Stimulated activated CD4-positive, alpha-beta T cell treated with anti-CD3 and anti-CD28 coated beads, Interleukin-15, amount 100 ng/mL, for 1 hour (primary cell): ENCODE measurements around the gene NKAIN4.

Experiments used
- DNase-seq, 2 donors: peaks; one replicate each; pipeline ENCODE4 v3.0.0-alpha.2; 2020; ENCODE audit warnings: low read depth in 1 of 2, low spot score in 1 of 2

NKAIN4 gene

DNA sequence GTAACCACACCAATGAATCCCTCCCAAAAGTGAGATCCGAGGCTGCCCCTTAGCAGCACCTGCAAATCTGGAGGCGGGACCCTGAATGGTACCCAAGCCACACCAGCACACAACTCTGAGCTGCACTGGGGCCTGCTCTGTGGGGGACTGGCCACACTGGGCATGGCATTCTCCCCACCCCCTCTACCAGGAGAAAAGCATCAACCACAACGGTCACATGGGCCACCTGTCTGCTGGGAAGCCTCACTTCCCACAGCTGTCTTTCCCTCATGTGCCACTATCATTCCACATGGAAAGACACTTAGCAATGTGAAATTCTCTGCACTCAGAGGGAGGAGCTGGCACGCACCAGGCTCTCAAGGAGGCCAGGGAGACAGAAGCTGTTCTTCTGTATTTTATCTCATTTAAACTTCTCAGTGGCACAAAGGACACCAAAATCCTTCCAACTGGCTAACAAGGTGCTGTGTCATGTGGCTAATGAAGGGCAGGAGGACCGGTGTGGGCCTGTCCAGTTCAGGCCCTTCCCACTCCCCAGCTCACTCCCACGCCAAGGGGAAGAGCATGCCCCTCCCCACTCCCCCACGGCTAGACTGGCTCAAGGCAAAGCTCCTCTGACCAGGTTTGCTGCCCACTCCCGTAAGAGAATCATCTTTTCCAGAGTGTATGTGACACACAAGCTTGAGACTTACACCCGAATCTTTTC is 57.3 kb downstream of the NKAIN4 start:
- DNase-seq = no peak

DNA sequence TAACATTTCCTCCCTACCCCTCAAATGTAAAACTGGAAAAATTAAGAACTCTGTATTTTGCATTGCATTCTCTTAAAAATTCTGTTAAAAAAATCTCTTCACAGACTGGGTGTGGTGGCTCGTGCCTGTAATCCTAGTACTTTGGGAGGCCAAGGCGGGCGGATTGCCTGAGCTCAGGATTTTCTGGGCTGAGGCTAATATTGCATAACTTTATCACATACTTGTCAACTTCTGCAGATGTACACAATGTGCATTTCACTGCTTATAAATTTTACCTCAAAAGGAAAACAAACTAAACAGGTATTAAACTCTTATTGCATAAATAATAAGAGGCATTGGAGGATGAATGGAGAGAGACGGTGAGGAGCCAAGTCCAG is 59.5 kb downstream of the NKAIN4 start:
- no peak for DNase-seq

DNA sequence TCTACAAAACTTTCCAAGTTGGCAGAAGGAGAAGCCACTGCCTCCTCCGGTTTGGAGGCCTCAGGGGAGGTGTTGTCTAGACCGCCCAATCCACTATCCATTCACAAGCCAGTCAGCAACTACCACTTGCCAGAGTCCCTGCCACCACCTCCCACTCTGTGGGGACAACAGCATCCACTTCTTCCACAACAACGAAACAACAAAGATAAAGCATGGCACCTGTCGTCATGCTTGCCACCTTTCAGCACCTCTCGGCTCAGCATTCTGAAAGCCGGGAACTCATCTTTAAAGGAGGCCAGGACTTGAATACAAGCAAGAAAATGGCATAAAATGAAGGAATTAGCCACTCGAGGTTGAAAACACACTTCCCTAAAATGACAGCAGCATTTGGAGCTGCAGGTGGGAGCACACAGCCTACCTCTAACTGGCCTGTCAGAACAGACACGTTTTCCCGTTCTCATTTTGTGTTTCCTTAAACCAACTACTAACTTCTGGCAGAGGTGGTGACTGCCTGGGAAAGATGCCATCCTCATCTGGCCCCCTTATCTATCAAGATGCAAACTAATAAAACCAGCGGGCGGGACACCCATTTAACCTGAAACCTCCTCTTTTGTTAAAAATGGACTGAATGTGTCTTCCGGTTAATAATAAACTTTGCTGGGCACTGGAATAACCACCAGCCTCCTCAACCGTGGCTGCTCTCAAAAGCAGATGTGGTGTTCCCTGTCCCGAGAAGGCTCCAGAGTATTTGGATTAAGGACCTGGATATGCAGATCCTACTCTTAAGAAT is 60.1 kb downstream of the NKAIN4 start:
- DNase-seq = no peak

DNA sequence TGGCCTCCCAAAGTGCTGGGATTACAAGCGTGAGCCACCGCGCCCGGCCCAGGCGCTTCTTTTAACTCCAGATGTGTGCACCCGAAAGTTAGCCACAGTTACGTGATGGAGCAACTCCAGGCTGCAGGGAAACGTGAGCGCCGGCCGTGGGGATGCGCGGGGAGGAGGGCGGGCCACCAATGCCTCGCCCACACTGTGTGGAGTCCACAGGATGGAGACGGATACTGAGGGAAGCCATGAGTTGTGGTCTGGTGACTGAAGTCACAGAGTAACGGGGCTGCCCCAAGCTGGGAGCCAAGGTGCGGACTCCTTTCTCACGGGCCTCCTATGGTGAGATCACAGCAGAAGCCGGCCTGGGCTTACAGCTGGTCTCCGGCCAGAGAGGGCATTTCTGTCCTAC is 61.5 kb downstream of the NKAIN4 start:
- DNase-seq = no peak

DNA sequence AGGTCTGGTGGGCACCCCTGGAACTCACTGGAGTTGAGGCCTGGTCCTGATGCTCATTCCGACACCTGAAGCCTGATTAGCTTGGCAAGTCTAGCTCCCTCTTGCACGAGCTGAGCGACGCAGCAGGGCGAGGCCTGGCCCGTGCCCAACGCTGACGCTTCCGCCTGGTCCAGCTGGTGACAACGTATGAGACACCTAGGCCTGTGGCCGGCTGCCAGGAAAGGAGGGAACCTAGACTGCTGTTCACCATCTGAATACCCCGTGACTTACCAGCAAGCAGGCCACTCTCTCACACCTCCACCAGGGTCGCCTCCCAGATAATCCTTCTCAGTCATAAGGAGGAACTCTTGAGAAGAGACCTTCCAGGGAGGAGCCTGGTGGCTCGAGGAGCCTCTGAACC is 62.9 kb downstream of the NKAIN4 start:
- DNase-seq = no peak

DNA sequence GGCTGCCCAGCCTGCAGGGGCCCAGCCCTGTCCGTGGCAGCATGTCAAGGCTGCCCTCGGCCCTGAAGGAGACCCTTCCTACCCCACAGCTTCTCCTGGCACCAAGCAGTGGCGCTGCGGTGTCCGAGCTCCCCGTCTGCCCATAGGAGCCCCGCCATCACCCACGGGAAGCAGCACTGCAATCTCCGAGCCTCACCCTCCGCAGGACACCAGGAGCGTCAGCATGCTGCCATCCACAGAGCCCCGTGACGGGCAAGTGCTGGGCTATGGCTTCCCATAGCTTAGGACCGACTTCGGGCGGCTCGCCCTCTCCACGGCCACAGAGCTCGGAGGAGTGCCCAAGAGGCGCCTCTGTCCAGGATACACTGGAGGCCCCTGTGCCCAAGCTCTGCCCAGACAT is 63.4 kb downstream of the NKAIN4 start:
- DNase-seq = no peak
